Measurements from ENCODE around the gene SNURF.

DNA sequence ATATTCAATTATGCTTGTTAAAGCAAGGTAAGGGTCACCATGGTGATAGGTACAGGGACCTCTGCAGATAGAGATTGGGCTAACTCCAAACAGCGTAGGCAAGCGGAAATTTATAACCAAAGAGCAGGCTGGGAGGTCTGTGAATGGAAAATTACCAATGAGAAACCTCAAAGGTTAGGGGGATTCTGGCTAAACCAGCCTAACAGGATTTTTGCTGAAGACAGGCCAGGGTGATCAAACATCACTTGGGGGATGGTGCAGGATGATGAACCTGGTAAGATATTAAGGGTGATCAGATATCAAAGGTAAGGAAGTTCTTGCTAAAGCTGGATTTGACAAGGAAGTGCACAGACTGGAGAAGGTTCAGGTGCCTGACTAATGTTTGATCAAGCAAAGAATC, 35.3 kb upstream of the SNURF start:
- TF ChIP-seq POLR2AphosphoS5 (IDR thresholded peaks at IDR 0.05; ENCODE audit: low read depth, low read length) = no peak
- no peak for TF ChIP-seq SIN3A (IDR thresholded peaks at IDR 0.05; ENCODE audit: borderline replicate concordance, insufficient read depth, low read length)
- TF ChIP-seq TAF1 (IDR thresholded peaks at IDR 0.05; ENCODE audit: borderline replicate concordance, insufficient read depth, low read length) = no peak
- TF ChIP-seq, protein P1, sequence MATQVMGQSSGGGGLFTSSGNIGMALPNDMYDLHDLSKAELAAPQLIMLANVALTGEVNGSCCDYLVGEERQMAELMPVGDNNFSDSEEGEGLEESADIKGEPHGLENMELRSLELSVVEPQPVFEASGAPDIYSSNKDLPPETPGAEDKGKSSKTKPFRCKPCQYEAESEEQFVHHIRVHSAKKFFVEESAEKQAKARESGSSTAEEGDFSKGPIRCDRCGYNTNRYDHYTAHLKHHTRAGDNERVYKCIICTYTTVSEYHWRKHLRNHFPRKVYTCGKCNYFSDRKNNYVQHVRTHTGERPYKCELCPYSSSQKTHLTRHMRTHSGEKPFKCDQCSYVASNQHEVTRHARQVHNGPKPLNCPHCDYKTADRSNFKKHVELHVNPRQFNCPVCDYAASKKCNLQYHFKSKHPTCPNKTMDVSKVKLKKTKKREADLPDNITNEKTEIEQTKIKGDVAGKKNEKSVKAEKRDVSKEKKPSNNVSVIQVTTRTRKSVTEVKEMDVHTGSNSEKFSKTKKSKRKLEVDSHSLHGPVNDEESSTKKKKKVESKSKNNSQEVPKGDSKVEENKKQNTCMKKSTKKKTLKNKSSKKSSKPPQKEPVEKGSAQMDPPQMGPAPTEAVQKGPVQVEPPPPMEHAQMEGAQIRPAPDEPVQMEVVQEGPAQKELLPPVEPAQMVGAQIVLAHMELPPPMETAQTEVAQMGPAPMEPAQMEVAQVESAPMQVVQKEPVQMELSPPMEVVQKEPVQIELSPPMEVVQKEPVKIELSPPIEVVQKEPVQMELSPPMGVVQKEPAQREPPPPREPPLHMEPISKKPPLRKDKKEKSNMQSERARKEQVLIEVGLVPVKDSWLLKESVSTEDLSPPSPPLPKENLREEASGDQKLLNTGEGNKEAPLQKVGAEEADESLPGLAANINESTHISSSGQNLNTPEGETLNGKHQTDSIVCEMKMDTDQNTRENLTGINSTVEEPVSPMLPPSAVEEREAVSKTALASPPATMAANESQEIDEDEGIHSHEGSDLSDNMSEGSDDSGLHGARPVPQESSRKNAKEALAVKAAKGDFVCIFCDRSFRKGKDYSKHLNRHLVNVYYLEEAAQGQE (IDR thresholded peaks at IDR 0.05; ENCODE audit: insufficient read depth in 1 of 2, low read depth in 2 of 2, low read length in 2 of 2) = no peak

Data from PFSK-1 (cell line).